Karpas-422 (cell line): ENCODE results near the gene RAPGEF4. TPM values are rescaled to one million over a fixed set of nuclear protein-coding genes. Genes with fewer than 3 reads are reported as not detected.

ENCODE experiments used
- DNase-seq: peaks from one replicate; pipeline ENCODE4 v3.0.0-alpha.2; 2015
- H2AFZ ChIP-seq: fragments of 200-600 bp; sonication (generic); 2 replicates; pipeline ENCODE4 v1.6.1; 2014; ENCODE audit warnings: antibody characterized with exemption, low read length, mixed read lengths
- H3K27ac ChIP-seq: fragments of 200-600 bp; sonication (generic); 2 replicates; pipeline ENCODE4 v1.5.1; 2014; ENCODE audit warnings: mild to moderate bottlenecking, low read length, moderate library complexity
- H3K27me3 ChIP-seq: fragments of 200-600 bp; sonication (generic); 2 replicates; pipeline ENCODE4 v1.6.1; 2014; ENCODE audit warnings: low read length, mixed read lengths
- H3K36me3 ChIP-seq: fragments of 200-600 bp; sonication (generic); 2 replicates; pipeline ENCODE4 v1.6.1; 2014; ENCODE audit warnings: low read length, mixed read lengths; ENCODE audit not compliant: insufficient read depth
- H3K4me1 ChIP-seq: fragments of 200-600 bp; sonication (generic); 2 replicates; pipeline ENCODE4 v1.6.1; 2014; ENCODE audit warnings: mild to moderate bottlenecking, low read length, mixed read lengths
- H3K4me2 ChIP-seq: fragments of 200-600 bp; sonication (generic); 2 replicates; pipeline ENCODE4 v1.6.1; 2014; ENCODE audit warnings: low read length, low read depth, mild to moderate bottlenecking; ENCODE audit not compliant: poor library complexity, severe bottlenecking
- H3K4me3 ChIP-seq: fragments of 200-600 bp; sonication (generic); 2 replicates; pipeline ENCODE4 v1.5.1; 2014; ENCODE audit warnings: mild to moderate bottlenecking, antibody characterized with exemption, low read length, mixed read lengths
- H3K79me2 ChIP-seq: fragments of 200-600 bp; sonication (generic); 2 replicates; pipeline ENCODE4 v1.6.1; 2014; ENCODE audit warnings: mild to moderate bottlenecking, low read length, mixed read lengths
- H3K9ac ChIP-seq: fragments of 200-600 bp; sonication (generic); 2 replicates; pipeline ENCODE4 v1.6.0; 2014; ENCODE audit warnings: low read length
- H3K9me2 ChIP-seq: fragments of 200-600 bp; sonication (generic), shearing (Covaris generic); replicated peaks from 2 replicates; pipeline ENCODE4 v1.6.0; 2014; ENCODE audit warnings: mild to moderate bottlenecking, low read length, moderate library complexity; ENCODE audit not compliant: insufficient read depth
- H3K9me3 ChIP-seq: fragments of 300-700, 200-600 bp; sonication (generic); 2 replicates; pipeline ENCODE4 v1.6.1; 2014; ENCODE audit warnings: low read length, mixed read lengths
- H4K20me1 ChIP-seq: fragments of 200-600 bp; sonication (generic); 2 replicates; pipeline ENCODE4 v1.6.1; 2014; ENCODE audit warnings: mild to moderate bottlenecking, antibody characterized with exemption, low read length, low read depth; ENCODE audit not compliant: insufficient read depth
- total RNA-seq: library from RNA; depleted of rRNA; stranded (reverse); fragments of >200 nt; shearing (Covaris generic); gene quantifications from 2 replicates; pipeline ENCODE4 v1.2.3, GENCODE V29; 2014; ENCODE audit warnings: low replicate concordance

RAPGEF4 gene
- total RNA-seq, 1 experiment from 2014 or later, result 0.97 TPM

- no peak overlapping the region for H3K4me3 ChIP-seq
- H4K20me1 ChIP-seq, result no peaks in the 10 kb centered on the region
- no peak overlapping the region for H3K9ac ChIP-seq
- no peaks in the 10 kb centered on the region for H3K9me2 ChIP-seq
- no peaks in the 10 kb centered on the region for H3K4me1 ChIP-seq
- DNase-seq, result no peak
- H3K27ac ChIP-seq, result no peak overlapping the region
- H2AFZ ChIP-seq, result no peak overlapping the region
- H3K27me3 ChIP-seq, result no peaks in the 10 kb centered on the region
- no peaks in the 10 kb centered on the region for H3K9me3 ChIP-seq
- no peaks in the 10 kb centered on the region for H3K79me2 ChIP-seq
- H3K36me3 ChIP-seq, result no peaks in the 10 kb centered on the region
- no peak overlapping the region for H3K4me2 ChIP-seq
These were observed 13.2 kb upstream of the RAPGEF4 start for GRCh38 chr2:172722481-172722880.

- Histone ChIP-seq H3K4me2 (no peak overlapping the region), H4K20me1 (no peaks in the 10 kb centered on the region), H3K9ac (no peak overlapping the region), H3K27ac (no peak overlapping the region), H2AFZ (no peak overlapping the region), H3K4me1 (no peaks in the 10 kb centered on the region), H3K36me3 (no peaks in the 10 kb centered on the region), H3K79me2 (no peaks in the 10 kb centered on the region), H3K9me2 (no peaks in the 10 kb centered on the region), H3K27me3 (no peaks in the 10 kb centered on the region), H3K9me3 (no peaks in the 10 kb centered on the region), H3K4me3 (no peak overlapping the region)
- no peak for DNase-seq
These were observed 12.4 kb upstream of the RAPGEF4 start for GRCh38 chr2:172723286-172723685.

DNA sequence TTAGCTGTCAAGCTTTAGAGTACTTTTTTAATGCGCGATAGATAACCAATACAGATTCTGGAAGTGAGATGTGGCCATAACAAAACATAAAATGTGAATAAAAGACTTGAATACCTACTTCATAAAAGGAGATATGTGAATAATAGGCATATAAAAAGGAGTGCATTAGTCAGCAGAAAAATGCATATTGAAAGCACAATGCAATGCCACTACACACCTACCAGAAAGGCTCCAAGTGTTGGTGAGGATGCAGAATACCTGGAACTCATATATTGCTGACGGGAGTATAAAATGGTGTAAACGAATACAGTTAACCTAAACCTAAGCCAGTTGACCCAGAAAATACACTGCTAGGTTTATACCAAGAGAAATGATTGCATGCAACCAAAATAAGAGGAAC, 10.9 kb upstream of the RAPGEF4 start:
- Histone ChIP-seq H3K9me2 (no peaks in the 10 kb centered on the region), H2AFZ (no peak overlapping the region), H3K9me3 (no peaks in the 10 kb centered on the region), H3K79me2 (no peaks in the 10 kb centered on the region), H3K9ac (no peak overlapping the region), H3K36me3 (no peaks in the 10 kb centered on the region), H3K4me3 (no peak overlapping the region), H3K27me3 (no peaks in the 10 kb centered on the region), H3K4me1 (no peaks in the 10 kb centered on the region), H3K27ac (no peak overlapping the region), H4K20me1 (no peaks in the 10 kb centered on the region), H3K4me2 (no peak overlapping the region)
- no peak for DNase-seq

GRCh38 chr2:172725284-172725683, 10.4 kb upstream of the RAPGEF4 start:
- Histone ChIP-seq H3K4me2 (no peak overlapping the region), H3K36me3 (no peaks in the 10 kb centered on the region), H4K20me1 (no peaks in the 10 kb centered on the region), H3K79me2 (no peaks in the 10 kb centered on the region), H3K4me1 (no peaks in the 10 kb centered on the region), H3K27ac (no peak overlapping the region), H2AFZ (no peak overlapping the region), H3K27me3 (no peaks in the 10 kb centered on the region), H3K9me3 (no peaks in the 10 kb centered on the region), H3K9me2 (no peaks in the 10 kb centered on the region), H3K4me3 (no peak overlapping the region), H3K9ac (no peak overlapping the region)
- DNase-seq, result no peak

GRCh38 chr2:172725746-172726145, 9.9 kb upstream of the RAPGEF4 start:
- Histone ChIP-seq H3K9me3 (no peaks in the 10 kb centered on the region), H3K79me2 (no peaks in the 10 kb centered on the region), H3K9ac (no peak overlapping the region), H3K4me1 (no peaks in the 10 kb centered on the region), H2AFZ (no peak overlapping the region), H4K20me1 (no peaks in the 10 kb centered on the region), H3K9me2 (no peaks in the 10 kb centered on the region), H3K27ac (no peak overlapping the region), H3K4me2 (no peak overlapping the region), H3K4me3 (no peak overlapping the region), H3K27me3 (no peaks in the 10 kb centered on the region), H3K36me3 (no peaks in the 10 kb centered on the region)
- no peak for DNase-seq

- no peaks in the 10 kb centered on the region for H3K9me3 ChIP-seq
- no peak overlapping the region for H3K4me3 ChIP-seq
- no peak overlapping the region for H3K4me2 ChIP-seq
- no peaks in the 10 kb centered on the region for H3K79me2 ChIP-seq
- H3K4me1 ChIP-seq, result no peaks in the 10 kb centered on the region
- H2AFZ ChIP-seq, result no peak overlapping the region
- H3K9me2 ChIP-seq, result no peaks in the 10 kb centered on the region
- H3K9ac ChIP-seq, result no peak overlapping the region
- H3K27ac ChIP-seq, result no peak overlapping the region
- H3K27me3 ChIP-seq, result no peaks in the 10 kb centered on the region
- H4K20me1 ChIP-seq, result no peaks in the 10 kb centered on the region
- DNase-seq, result no peak
- H3K36me3 ChIP-seq, result no peaks in the 10 kb centered on the region
These were observed 9.4 kb upstream of the RAPGEF4 start for GRCh38 chr2:172726172-172726735.

GRCh38 chr2:172730411-172730810, 5.2 kb upstream of the RAPGEF4 start:
- Histone ChIP-seq H3K79me2 (no peaks in the 10 kb centered on the region), H3K27ac (no peak overlapping the region), H3K27me3 (no peaks in the 10 kb centered on the region), H3K4me1 (no peaks in the 10 kb centered on the region), H3K36me3 (no peaks in the 10 kb centered on the region), H3K4me3 (no peak overlapping the region), H3K9ac (no peak overlapping the region), H3K9me3 (no peaks in the 10 kb centered on the region), H3K4me2 (no peak overlapping the region), H2AFZ (no peak overlapping the region), H3K9me2 (no peaks in the 10 kb centered on the region), H4K20me1 (no peaks in the 10 kb centered on the region)
- DNase-seq, result no peak

- peaks cover 7% of the 10 kb centered on the region for H3K4me1 ChIP-seq
- H3K36me3 ChIP-seq, result no peaks in the 10 kb centered on the region
- H3K4me3 ChIP-seq, result no peak overlapping the region
- H3K9me2 ChIP-seq, result no peaks in the 10 kb centered on the region
- DNase-seq, result no peak
- H2AFZ ChIP-seq, result no peak overlapping the region
- H3K79me2 ChIP-seq, result no peaks in the 10 kb centered on the region
- H4K20me1 ChIP-seq, result no peaks in the 10 kb centered on the region
- no peak overlapping the region for H3K27ac ChIP-seq
- H3K9me3 ChIP-seq, result no peaks in the 10 kb centered on the region
- no peak overlapping the region for H3K4me2 ChIP-seq
- no peak overlapping the region for H3K9ac ChIP-seq
- no peaks in the 10 kb centered on the region for H3K27me3 ChIP-seq
These were observed 699 bp upstream of the RAPGEF4 start for GRCh38 chr2:172734711-172735581.
